ENCODE data around the gene MMP11.

The MMP11 gene

DNA sequence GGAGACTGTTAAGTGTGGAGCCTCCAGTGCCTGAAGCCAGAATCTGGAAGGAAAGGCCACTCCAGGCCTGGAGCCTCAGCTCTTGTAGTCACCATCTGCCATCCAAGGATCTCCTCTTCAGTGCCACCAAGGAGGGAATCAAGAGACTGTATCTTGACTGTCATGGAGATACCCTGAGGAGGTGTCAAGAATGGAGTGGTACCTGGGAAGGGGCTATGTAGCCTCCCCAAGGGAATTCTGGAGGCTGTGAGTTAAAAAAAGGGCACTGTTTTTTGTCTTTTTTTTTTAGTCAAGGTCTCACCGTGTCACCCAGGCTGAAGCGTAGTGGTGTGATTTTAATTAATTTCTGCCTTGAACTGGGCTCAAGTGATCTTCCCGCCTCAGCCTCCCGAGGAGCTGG is 13.1 kb upstream of the MMP11 start:
- FAIRE-seq (no peak), DNase-seq (ENCODE audit: insufficient read length, low spot score) (no peak)

DNA sequence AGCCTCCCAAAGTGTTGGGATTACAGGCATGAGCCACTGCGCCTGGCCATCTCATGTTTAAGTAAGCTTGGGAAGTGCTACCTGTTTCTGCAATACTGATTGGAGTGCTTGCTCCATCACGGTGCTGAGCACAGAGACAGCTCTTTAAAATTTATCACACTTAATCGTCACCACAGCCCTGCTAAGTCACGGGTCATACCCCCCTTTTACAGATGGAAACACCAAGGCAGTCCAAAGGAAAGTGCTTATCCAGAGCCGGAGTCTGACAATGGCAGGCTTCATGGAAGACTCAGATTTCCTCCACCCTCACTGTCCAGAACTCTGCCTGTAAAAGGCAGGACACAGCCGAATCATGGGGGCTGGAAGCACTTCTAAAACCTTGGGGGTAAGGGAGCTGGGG is 12.6 kb upstream of the MMP11 start:
- FAIRE-seq: no peak
- DNase-seq (ENCODE audit: insufficient read length, low spot score): no peak

DNA sequence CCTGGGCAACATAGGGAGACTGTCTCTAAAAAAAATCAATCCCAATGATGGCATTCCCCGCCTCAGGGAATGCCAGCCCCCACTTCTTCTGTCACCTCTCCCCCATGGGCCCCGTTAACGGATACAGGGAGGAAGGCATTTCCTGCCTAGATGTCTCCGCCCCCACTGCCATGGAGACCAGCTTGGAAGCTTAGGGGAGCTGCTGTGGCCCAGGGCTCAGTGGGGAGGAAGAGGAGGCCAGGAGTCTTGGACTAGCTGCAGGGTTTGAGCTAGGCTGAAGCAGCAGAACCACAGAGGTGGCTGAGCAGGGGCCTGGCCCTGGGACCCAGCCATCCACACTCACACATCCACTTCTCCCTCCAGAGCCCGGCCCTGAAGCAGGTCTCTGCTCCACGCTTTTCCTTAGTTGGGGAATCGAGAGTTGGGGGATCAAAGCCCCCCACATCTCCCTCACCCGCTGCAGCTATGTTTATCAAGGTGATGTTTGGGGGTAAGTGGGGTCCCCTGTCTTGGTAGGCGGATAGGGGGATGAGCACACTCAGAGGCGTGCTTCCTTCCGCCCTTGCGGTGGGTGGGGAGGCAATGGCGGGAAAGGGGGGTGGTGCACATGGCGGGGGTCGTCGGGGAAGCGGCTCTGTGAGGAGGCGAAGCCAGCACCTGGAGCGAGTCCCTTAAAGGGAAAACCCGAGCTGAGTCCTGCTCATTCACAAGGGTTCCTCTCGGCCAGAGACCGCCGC is 9.6 kb upstream of the MMP11 start, which contains the start of gene C22orf15:
Gene C22orf15 (plus strand): TSS at position 149 of the 737 bp plus-strand sequence. CDS start 317 bp downstream, at position 466.
- DNase-seq (ENCODE audit: insufficient read length, low spot score): no peak
- FAIRE-seq: no peak

DNA sequence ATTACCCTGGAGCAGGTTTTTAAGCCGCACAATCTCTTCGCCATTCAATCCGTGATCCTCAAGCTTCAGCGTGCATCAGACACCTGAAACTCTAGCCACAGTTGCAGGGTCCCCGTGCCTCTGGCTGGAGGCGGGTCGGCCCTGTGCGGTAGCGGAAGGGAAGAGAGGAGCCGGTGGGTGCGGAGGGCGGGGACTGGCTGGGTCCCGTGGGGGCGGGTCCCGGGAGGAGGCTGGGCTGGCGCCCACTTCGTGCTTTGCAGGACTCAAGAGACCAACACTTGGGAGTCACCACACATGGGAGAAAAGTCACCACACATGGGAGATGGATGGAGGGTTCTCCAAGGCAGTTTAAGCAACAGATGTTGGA is 9.1 kb upstream of the MMP11 start:
- no peak for FAIRE-seq

DNA sequence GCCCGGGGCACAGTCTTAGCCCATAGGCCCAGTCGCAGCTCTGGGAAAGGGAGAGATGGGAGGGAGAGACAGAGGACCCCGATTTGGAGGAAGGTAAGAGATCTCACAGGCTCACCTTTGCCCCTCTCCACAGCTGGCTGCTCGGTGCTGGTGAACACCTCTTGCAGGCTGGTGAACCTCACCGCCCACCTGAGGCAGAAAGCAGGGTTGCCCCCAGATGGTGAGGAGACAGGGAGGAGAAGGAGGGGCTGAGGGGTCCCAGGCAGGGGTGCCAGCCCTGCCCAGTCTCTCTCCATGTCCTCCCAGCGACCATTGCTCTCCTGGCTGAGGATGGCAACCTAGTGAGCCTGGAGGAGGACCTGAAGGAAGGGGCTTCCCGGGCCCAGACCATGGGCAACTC is 8.7 kb upstream of the MMP11 start:
- FAIRE-seq (no peak), DNase-seq (ENCODE audit: insufficient read length, low spot score) (no peak)

More for the DNA sequence above, 9.1 kb upstream of the MMP11 start:
- no peak for DNase-seq (ENCODE audit: insufficient read length, low spot score)

DNA sequence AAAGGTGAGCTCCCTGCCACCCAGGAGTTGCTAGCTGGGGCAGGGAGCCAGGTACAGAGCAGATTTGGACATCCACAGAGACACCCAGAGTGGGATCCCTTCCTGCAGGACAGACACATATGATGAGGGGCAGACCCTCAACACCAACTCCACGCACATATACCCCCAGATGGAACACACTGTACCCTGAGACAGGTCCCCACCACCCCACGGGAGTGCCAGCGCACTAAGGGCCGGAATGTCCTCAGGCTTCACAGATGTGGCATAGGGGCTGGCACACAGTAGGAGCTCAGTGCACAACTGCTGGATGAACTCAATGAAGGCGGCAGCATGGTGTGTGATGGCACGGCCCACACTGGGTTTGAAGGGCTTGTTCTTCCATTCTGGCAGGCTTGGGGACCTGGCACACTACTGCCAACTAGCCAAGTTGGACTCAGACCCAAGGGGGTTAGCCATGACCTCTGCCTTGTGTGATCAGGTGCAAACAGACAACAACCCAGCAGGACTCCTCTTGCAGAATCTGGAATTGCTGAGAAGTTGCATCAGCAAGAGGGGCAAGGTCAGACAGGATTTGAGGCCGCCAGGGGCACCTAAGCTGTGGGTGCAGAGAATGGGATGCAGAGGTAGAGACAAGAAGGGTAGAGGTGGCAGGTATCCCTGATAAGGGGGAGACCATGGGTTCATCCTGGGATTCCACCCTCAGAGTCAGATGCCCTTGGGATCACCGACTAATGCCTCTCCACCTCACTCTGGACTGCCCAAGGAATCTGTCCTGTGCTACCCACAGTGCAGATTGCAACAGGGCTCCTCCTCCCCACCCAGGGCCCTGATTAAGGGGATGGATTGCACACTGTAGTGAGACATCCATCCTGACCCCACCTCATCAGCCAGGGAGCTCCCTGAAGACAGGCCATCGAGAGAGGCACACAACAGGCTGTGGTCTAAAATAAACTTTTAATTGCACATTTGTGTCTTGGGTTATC is 7.5 kb upstream of the MMP11 start:
- FAIRE-seq (no peak), DNase-seq (ENCODE audit: insufficient read length, low spot score) (no peak)

DNA sequence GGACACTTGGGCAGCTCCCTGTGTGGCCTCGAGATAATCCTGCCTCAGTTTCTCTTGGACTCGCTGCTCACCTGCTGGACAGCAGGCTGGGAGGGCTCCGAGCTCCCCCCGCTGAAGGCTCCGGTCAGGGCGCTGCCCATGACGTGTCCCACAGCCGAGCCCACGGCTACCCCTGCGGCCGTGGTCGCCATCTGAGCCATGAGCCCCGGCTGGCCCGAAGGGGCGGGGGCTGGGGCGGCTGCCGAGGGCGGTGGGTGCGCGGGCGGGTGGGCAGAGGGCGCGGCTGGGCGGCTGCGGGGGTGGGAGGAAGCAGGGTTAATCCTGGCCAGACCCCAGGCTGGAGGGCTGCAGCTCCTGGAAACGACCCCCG is 5.4 kb upstream of the MMP11 start:
- no peak for DNase-seq (ENCODE audit: insufficient read length, low spot score)

DNA sequence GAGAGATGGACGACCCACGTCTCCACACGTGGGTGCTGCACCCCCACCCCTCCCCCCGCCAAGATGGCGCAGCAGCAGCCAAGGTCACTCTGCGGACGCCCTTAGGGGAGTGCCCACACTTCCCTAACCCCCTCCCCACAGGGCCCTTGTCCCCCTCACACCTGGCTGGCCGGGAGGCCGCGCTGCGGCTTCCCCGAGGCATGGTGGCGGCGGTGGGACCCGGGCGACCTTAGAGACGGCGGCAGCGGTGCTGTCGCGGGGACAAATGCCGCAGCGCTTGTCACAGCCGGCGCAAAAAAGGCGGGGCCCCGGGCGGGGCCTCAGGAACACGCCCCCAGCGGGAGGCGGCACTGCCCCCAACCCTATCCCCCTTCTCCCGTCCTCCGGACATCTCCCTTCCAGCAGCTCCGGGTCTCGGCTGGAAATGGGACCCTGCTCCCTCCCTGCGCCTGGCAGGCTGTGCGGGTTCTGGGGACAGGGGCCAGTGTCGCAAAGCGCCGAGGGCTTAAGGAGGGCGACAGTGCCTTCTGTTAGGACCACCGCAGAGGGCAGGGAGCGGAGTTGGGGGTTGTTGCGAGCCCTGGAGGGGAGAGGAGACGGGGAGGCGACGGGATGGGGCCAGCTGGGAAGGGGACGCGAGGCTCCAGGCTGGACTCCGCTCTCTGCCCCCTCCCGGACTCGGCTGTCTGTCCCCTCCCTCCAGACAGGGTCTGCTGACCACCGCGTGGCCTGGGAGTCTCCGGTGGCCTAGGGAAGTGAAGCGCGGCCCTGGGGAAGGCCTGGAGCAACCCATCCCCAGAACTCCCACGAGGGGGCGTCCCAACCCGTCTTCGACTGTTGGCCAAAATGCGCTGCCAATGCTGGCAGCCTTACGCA is 4.7 kb upstream of the MMP11 start, which contains the start of gene CHCHD10:
Gene CHCHD10 (minus strand): TSS at position 300 of the 876 bp plus-strand sequence. CDS start 98 bp downstream, at position 202.
- no peak for FAIRE-seq

More for the DNA sequence above, 5.4 kb upstream of the MMP11 start:
- no peak for FAIRE-seq

DNA sequence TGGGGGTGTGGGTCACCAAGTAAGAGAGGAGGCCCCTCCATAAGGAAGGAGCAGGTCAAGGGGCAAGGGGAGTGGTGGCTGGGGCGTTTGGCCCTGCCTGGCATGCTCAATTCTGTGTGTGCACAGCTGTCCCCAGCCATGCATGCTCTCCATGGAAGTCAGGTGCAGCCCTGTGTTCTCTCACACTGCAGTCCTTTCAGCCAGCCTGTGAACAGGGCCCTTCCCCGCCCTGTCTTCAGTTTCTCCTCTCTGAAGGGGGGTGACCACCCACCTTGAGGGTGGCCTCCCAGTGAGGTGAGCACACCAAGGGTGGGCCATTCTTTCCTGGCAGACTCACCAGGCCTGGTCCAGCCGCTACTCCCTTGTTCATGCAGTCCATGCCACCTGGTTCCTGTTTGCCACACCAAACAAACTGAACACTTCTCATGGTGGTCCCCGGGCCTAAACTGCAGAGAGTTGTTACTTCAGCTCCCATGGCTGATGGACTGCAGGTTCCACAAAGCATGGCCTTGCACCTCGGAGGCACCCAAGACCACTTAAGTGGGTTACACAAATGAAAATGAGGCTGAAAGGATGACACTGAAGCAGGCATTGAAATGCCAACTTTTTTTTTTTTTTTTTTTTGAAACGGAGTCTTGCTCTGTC is 3.2 kb upstream of the MMP11 start:
- DNase-seq (ENCODE audit: insufficient read length, low spot score) (no peak), FAIRE-seq (no peak)

More for the DNA sequence above, 4.7 kb upstream of the MMP11 start, which contains the start of gene CHCHD10:
- peak; percentile 71 for DNase-seq (ENCODE audit: insufficient read length, low spot score)

DNA sequence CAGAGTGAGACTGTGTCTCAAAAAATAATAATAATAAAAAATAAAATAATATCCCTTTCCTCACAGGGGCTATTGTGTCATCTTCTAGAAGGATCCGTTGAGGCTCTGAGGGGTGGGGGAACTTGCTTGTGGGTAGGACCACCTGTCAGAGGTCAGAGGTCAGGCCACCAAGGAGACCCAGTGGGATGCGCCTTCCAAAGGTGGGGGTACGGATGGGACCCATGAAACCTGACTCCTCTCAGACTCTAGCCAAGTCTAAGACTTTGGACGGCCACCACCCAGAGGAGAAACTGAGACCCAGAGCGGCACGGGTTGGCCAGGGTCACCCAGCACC is 367 bp upstream of the MMP11 start:
- DNase-seq (ENCODE audit: insufficient read length, low spot score): no peak
- FAIRE-seq: no peak

DNA sequence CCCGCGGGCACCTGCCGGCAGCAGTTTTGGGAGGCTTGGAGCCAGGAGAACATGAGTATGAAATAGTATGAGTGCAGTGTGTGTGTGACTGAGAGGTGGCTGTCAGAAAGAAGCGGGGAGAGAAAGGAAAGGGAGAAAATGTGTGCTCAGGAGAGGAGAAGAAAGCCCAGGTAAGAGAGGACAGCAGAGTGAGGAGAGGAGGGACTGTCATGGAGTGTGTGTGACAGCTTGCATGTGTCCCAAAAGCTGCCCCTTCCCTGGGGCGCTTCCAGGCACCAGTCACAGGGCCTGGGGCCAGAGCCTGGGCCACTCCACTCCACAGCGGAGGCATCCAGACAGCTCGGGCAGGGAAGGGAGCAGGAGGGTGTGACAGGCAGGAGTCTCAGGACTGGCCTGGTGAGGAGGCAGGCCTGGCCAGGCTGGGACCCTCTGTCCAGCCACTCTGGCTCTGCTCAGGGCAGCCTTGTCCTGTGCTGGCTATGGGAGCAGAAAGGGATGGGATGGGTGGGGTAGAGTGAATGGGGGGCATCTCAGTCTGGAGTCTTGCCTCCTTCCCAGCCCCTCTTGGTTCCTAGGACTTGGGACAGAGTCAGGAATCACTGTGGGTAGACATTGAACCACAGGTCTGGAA is 949 bp downstream of the MMP11 start:
- FAIRE-seq (no peak), DNase-seq (ENCODE audit: insufficient read length, low spot score) (no peak)

DNA sequence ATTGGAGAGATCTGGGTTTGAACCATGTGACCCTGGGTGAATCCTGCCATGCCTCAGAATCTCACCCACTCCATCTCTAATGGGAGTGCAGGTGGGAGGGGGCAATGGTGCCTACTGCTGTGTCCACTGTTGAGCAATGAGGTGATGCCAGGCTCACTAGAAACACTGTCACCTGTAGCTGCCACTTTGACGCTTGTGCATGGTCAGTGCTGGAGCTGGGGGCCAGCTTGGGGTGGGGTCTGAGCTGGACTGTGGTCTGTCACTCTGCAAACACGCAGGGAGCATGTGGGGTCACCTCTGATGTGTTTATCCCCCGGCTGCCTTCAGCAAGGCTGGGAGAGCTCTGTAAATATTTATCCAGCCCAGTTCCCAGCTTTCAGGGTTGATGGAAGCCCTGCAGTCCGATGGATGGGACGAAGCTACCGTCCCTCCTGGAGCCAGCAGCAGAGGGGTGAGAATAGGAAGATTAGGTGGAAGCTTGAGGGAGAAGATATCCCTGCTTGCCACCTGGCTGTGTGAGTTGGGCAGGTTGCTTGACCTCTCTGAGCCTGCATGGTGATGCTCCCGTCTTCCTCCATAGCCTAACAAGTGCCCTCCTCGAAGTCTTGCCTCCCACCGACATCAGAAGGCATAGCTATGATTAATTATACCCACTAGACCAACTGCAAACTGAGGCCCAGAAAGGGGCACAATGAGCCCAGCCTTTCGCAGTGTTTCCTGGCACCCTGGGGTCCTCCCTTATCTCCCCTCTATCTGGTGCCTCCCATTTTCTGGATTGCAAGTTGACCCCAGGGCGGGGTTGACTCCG is 1.7 kb downstream of the MMP11 start:
- no peak for FAIRE-seq
- DNase-seq (ENCODE audit: insufficient read length, low spot score): no peak

DNA sequence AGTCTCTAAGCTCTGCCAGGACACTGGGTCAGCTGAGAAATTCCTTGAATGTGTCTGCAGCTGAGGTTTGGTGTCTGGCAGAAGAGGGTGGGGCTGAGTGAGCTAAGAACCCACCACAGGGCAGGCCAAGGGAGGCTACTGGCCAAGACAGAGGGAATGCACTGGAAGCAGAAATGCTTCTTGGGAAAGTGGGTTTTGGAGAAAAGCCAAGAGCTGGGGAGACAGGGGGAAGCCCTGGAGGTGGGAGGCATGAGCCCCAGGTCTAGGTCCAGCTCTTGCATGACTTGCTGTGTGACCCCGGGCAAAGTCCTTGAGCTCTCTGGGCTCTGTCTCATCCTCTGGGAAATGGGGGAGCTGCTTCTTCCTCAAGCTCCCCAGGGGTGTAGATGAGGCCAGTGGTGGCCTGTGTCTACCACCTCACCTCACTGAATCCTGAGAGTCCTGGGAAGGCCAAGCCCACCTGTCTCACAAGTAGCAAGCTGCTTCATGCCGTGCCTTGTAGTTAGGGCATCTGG is 2.3 kb downstream of the MMP11 start:
- no peak for DNase-seq (ENCODE audit: insufficient read length, low spot score)
- no peak for FAIRE-seq

DNA sequence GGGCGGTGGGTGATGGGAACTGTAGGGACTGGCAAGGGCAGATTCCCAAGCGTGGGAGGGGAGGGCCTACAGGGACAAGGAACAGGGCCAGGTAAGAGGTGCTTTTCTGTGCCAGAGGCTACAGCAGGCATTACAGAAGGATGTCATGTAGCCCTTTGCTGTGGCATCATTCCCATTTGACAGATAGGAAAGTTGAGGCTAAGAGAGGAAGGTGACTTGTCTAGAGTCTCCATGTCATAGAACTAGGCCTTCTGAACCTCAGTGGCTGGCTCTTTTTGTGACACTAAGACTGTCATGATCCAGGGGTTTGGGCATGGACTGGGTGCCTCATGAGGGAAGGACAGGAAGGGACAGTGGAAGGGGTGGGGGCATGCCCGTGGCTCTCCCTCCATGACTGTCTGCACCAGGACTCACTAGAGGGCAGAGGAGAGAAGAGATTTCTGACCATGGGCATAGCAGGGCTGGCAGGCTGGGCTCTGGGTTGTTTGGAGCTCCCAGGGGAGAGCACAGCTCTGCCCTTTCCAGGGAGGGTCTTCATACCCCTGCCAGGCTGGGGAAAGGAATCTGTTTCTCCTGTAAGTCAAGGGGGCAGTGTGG is 3.2 kb downstream of the MMP11 start:
- FAIRE-seq (no peak), DNase-seq (ENCODE audit: insufficient read length, low spot score) (no peak)

DNA sequence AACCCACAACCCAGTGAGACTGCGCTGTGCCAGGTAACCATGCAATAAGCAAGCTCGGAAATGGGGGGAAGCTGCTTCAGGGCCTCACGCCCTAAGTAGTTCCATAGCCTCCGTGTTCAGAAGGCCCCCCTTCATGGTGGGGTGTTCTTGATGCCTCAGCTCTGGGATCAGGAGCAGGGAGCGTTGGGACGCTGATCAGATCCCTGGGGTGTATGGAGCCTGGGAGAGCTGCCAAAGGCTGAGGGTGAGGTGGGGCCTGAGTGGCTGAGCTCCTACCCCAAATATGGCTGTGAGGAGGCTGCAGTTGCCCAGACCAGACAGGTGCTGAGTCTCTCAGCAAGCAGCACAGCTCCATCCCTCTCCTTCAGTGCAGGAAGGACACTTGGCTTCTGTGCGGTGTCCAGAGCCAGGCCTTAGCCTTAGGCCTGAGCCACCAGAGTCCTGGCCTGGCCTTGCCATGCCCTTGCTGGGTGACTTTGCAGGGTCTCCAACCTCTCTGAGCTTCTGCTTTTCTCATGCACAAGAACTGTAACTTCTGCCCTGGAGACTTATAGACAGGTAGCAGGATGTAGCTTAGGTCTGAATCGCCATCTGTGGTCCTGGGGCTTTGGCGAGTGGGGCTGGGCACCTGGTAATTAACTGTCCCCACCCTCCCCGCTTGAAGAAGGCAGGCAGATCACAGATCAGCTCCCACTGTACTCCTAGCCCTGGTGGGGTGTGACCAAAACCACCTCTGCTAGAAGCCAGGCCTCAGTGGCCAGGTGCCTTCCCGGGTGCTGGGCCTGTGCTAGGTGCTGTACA is 5.3 kb downstream of the MMP11 start:
- FAIRE-seq (no peak), DNase-seq (ENCODE audit: insufficient read length, low spot score) (no peak)

DNA sequence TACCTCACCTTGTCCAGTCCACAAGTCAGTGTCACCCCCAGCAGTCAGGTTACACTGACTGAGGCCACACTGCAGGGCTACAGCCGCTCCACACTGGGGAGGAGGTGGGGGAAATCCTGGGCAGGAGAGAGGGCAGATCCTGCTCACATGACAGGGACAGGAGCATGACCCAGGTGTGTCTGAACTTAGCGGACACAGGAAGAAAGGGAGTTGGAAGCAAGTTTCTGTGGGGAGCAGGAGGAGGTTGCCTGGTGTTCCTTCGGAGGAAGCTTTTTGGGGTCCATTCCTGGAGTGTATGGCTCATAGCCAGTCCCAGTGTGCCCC is 5.9 kb downstream of the MMP11 start:
- DNase-seq (ENCODE audit: insufficient read length, low spot score) (no peak), FAIRE-seq (no peak)

DNA sequence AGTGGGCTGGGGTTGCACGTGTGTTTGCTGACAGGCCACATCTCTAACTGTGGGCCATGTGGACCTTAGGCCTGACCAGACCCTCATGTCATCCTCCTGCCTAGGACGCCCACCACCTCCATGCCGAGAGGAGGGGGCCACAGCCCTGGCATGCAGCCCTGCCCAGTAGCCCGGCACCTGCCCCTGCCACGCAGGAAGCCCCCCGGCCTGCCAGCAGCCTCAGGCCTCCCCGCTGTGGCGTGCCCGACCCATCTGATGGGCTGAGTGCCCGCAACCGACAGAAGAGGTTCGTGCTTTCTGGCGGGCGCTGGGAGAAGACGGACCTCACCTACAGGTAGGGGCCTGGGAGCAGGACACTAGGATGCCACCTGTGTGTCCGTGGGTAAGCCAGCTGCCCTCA is 6.4 kb downstream of the MMP11 start:
- no peak for FAIRE-seq
- DNase-seq (ENCODE audit: insufficient read length, low spot score): no peak

DNA sequence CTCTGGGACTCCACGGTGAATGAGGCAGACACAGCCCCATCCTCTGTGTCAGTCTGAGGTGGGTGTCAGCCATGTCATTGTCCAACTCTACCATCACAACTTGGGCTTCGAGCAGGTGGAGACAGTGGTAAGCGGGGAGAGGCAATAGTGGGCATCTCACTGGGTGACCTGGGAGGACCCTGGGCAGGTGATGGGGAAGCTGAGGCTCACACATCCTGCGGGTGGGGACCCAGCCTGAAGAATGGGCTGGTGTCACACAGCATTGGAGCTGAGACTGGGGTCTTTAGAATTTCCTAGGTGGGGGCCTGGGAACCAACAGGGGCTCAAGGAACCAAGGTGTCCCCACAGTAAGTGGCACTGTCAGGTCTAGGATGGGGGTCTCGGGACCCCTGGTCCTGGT is 7.1 kb downstream of the MMP11 start:
- DNase-seq (ENCODE audit: insufficient read length, low spot score) (no peak), FAIRE-seq (no peak)

Data from HTR-8/SVneo (cell line).